ENCODE measurements around the gene SPTBN1.

DNA sequence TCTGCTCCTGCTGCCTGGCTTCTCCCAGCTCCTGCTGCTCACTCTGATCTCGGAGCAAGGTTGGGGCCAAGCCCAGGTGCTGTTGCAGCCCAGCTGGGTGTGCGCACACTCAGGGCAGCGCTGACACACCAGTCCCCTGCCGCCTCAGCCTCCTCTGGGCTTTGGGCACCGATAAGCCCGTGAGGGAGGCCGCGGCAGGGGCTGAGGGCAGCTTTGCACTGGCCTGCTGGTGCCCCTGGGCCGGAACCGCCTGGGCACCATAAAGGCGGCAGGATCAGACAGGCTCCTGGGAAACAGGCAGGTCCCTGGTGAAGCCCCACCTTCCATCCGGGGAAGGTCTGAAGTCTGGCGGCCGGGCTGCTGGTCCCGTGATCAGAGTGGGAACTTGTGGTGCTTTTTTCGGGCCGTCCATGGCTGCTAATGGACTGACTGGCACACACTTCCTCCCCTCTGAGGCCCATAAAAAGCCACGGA lies 253.2 kb downstream of the SPTBN1 start:
- TF ChIP-seq MXI1 (IDR thresholded peaks at IDR 0.05; ENCODE audit: borderline replicate concordance, low read depth, low read length) (no peak), BHLHE40 (IDR thresholded peaks at IDR 0.05; ENCODE audit: low read depth, low read length) (no peak), POLR2A (IDR thresholded peaks at IDR 0.05; ENCODE audit: low read depth, low read length) (no peak), SMC3 (IDR thresholded peaks at IDR 0.05; ENCODE audit: low read depth, low read length) (no peak), RAD21 (IDR thresholded peaks at IDR 0.05; ENCODE audit: low read length) (no peak), RFX5 (IDR thresholded peaks at IDR 0.05; ENCODE audit: low read depth, low read length) (no peak), MAZ (IDR thresholded peaks at IDR 0.05; ENCODE audit: borderline replicate concordance, low read depth, low read length) (no peak), MAFK (IDR thresholded peaks at IDR 0.05; ENCODE audit: low read depth, low read length) (no peak), NFE2L2 (IDR thresholded peaks at IDR 0.05; ENCODE audit: low read depth, low read length) (no peak)
- TF ChIP-seq, protein P1, sequence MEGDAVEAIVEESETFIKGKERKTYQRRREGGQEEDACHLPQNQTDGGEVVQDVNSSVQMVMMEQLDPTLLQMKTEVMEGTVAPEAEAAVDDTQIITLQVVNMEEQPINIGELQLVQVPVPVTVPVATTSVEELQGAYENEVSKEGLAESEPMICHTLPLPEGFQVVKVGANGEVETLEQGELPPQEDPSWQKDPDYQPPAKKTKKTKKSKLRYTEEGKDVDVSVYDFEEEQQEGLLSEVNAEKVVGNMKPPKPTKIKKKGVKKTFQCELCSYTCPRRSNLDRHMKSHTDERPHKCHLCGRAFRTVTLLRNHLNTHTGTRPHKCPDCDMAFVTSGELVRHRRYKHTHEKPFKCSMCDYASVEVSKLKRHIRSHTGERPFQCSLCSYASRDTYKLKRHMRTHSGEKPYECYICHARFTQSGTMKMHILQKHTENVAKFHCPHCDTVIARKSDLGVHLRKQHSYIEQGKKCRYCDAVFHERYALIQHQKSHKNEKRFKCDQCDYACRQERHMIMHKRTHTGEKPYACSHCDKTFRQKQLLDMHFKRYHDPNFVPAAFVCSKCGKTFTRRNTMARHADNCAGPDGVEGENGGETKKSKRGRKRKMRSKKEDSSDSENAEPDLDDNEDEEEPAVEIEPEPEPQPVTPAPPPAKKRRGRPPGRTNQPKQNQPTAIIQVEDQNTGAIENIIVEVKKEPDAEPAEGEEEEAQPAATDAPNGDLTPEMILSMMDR (conservative IDR thresholded peaks at IDR 0.05; ENCODE audit: low read depth, low read length), result no peak
- TF ChIP-seq, protein P2, sequence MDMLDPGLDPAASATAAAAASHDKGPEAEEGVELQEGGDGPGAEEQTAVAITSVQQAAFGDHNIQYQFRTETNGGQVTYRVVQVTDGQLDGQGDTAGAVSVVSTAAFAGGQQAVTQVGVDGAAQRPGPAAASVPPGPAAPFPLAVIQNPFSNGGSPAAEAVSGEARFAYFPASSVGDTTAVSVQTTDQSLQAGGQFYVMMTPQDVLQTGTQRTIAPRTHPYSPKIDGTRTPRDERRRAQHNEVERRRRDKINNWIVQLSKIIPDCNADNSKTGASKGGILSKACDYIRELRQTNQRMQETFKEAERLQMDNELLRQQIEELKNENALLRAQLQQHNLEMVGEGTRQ (IDR thresholded peaks at IDR 0.05; ENCODE audit: low read depth, low read length), result no peak

All from IMR-90 (cell line).